Loucy (cell line): Measurements from ENCODE around the gene PID1.

Experiments
- H2AFZ ChIP-seq: fragments of 200-600 bp; sonication (generic); 2 replicates; pipeline ENCODE4 v1.6.0; 2016; ENCODE audit warnings: antibody characterized with exemption, mild to moderate bottlenecking, low read length, moderate library complexity
- H3F3A ChIP-seq: fragments of 200-600 bp; 2 replicates; pipeline ENCODE4 v1.6.0; 2016; ENCODE audit warnings: antibody characterized with exemption, low read depth, mild to moderate bottlenecking
- H3K27me3 ChIP-seq: fragments of 200-600 bp; sonication (generic); 2 replicates; pipeline ENCODE4 v1.6.1; 2014; ENCODE audit warnings: low read length, mild to moderate bottlenecking; ENCODE audit not compliant: insufficient read depth, poor library complexity, severe bottlenecking
- H3K36me3 ChIP-seq: fragments of 200-600 bp; sonication (generic); 2 replicates; pipeline ENCODE4 v1.6.1; 2016; ENCODE audit warnings: low read length; ENCODE audit not compliant: insufficient read depth
- H3K4me1 ChIP-seq: fragments of 200-600 bp; sonication (generic); 2 replicates; pipeline ENCODE4 v1.5.1; 2014; ENCODE audit warnings: low read length, mild to moderate bottlenecking; ENCODE audit not compliant: insufficient read depth, poor library complexity, severe bottlenecking
- H3K4me2 ChIP-seq: fragments of 200-600 bp; sonication (generic); 2 replicates; pipeline ENCODE4 v1.6.0; 2014; ENCODE audit warnings: antibody characterized with exemption, low read length, low read depth, mild to moderate bottlenecking; ENCODE audit not compliant: poor library complexity, severe bottlenecking
- H3K4me3 ChIP-seq: fragments of 200-600 bp; sonication (generic); 2 replicates; pipeline ENCODE4 v1.5.1; 2014; ENCODE audit warnings: low read length, mild to moderate bottlenecking, mixed read lengths; ENCODE audit not compliant: poor library complexity, severe bottlenecking
- H3K79me2 ChIP-seq: fragments of 200-600 bp; sonication (generic); 2 replicates; pipeline ENCODE4 v1.6.1; 2014; ENCODE audit warnings: low read length; ENCODE audit not compliant: insufficient read depth
- H3K9ac ChIP-seq: fragments of 200-600 bp; sonication (generic); 2 replicates; pipeline ENCODE4 v1.6.0; 2014; ENCODE audit warnings: mild to moderate bottlenecking, low read depth, low read length, moderate library complexity; ENCODE audit not compliant: poor library complexity, severe bottlenecking
- H3K9me2 ChIP-seq: fragments of 200-600 bp; sonication (generic); replicated peaks from 2 replicates; pipeline ENCODE4 v1.6.1; 2016; ENCODE audit warnings: low read depth, low read length, mixed read lengths
- H3K9me3 ChIP-seq: fragments of 200-600 bp; sonication (generic); 2 replicates; pipeline ENCODE4 v1.6.1; 2014; ENCODE audit warnings: mild to moderate bottlenecking, antibody characterized with exemption, low read length, low read depth; ENCODE audit not compliant: insufficient read depth
- H4K20me1 ChIP-seq: fragments of 200-600 bp; sonication (generic); 2 replicates; pipeline ENCODE4 v1.6.0; 2014; ENCODE audit warnings: antibody characterized with exemption, low read length, mild to moderate bottlenecking; ENCODE audit not compliant: insufficient read depth, poor library complexity, severe bottlenecking
- CTCF ChIP-seq: fragments of 200-600 bp; sonication (generic); conservative IDR thresholded peaks from 2 replicates; pipeline ENCODE4 v1.5.1; 2014; ENCODE audit warnings: mild to moderate bottlenecking, antibody characterized with exemption, low read length
- EZH2phosphoT487 ChIP-seq: fragments of 200-600 bp; IDR thresholded peaks from 2 replicates; pipeline ENCODE4 v1.6.1; 2018; ENCODE audit warnings: antibody characterized with exemption, mild to moderate bottlenecking, moderate library complexity, borderline replicate concordance

Gene PID1

GRCh38 chr2:229223107-229223506 is 48.0 kb downstream of the PID1 start:
- Histone ChIP-seq H4K20me1 (no peaks in the 10 kb centered on the region), H3K79me2 (no peaks in the 10 kb centered on the region), H3K4me1 (no peaks in the 10 kb centered on the region), H3K9me2 (no peaks in the 10 kb centered on the region), H3K27me3 (no peaks in the 10 kb centered on the region), H2AFZ (no peak overlapping the region), H3K4me2 (no peak overlapping the region), H3K4me3 (no peak overlapping the region), H3K36me3 (no peaks in the 10 kb centered on the region), H3K9me3 (no peaks in the 10 kb centered on the region), H3K9ac (no peak overlapping the region), H3F3A (no peaks in the 10 kb centered on the region)
- TF ChIP-seq CTCF (no peak), EZH2phosphoT487 (no peak)

- Histone ChIP-seq H3K4me2 (no peak overlapping the region), H3K9me3 (no peaks in the 10 kb centered on the region), H3K36me3 (no peaks in the 10 kb centered on the region), H3F3A (no peaks in the 10 kb centered on the region), H3K79me2 (no peaks in the 10 kb centered on the region), H3K4me1 (no peaks in the 10 kb centered on the region), H3K9ac (no peak overlapping the region), H3K4me3 (no peak overlapping the region), H4K20me1 (no peaks in the 10 kb centered on the region), H3K27me3 (no peaks in the 10 kb centered on the region), H3K9me2 (no peaks in the 10 kb centered on the region), H2AFZ (no peak overlapping the region)
- TF ChIP-seq EZH2phosphoT487 (no peak), CTCF (no peak)
Observed at GRCh38 chr2:229221641-229222040, 49.4 kb downstream of the PID1 start.

- Histone ChIP-seq H3K4me1 (no peaks in the 10 kb centered on the region), H3K9ac (no peak overlapping the region), H3K4me2 (no peak overlapping the region)
Observed at GRCh38 chr2:229220254-229220653, 50.8 kb downstream of the PID1 start.

More at GRCh38 chr2:229220254-229220653, 50.8 kb downstream of the PID1 start:
- H3K4me3 ChIP-seq = no peak overlapping the region
- H3K9me3 ChIP-seq = no peaks in the 10 kb centered on the region
- no peak overlapping the region for H2AFZ ChIP-seq
- H3F3A ChIP-seq = no peaks in the 10 kb centered on the region
- H4K20me1 ChIP-seq = no peaks in the 10 kb centered on the region
- no peaks in the 10 kb centered on the region for H3K79me2 ChIP-seq
- no peaks in the 10 kb centered on the region for H3K36me3 ChIP-seq
- TF ChIP-seq EZH2phosphoT487 = no peak
- TF ChIP-seq CTCF = no peak
- H3K27me3 ChIP-seq = no peaks in the 10 kb centered on the region
- H3K9me2 ChIP-seq = no peaks in the 10 kb centered on the region
